Neural cell (in vitro differentiated cells): ENCODE data around the gene PRR33. TPM values are rescaled to one million over a fixed set of nuclear protein-coding genes. Genes with fewer than 3 reads are reported as not detected.

Experiments used
- H2AFZ ChIP-seq: fragments of 200-600, 300-800 bp; sonication (generic), shearing (Covaris generic); 2 replicates; pipeline ENCODE4 v1.6.0; 2014; ENCODE audit warnings: low read depth, mild to moderate bottlenecking, antibody characterized with exemption, low read length, moderate library complexity
- H3F3A ChIP-seq: fragments of 200-600 bp; shearing (Covaris generic); 2 replicates; pipeline ENCODE4 v1.6.1; 2016; ENCODE audit warnings: mild to moderate bottlenecking, moderate library complexity, mixed read lengths, antibody characterized with exemption, low read length; ENCODE audit not compliant: insufficient read depth, poor library complexity, severe bottlenecking
- H3K27ac ChIP-seq: fragments of 200-600, 300-800 bp; sonication (generic), shearing (Covaris generic); 2 replicates; pipeline ENCODE4 v1.5.1; 2014; ENCODE audit warnings: mild to moderate bottlenecking, low read length, moderate library complexity
- H3K27me3 ChIP-seq: fragments of 300-800, 200-600 bp; sonication (generic), shearing (Covaris generic); 2 replicates; pipeline ENCODE4 v1.6.0; 2014; ENCODE audit warnings: mild to moderate bottlenecking, low read depth, low read length, moderate library complexity; ENCODE audit not compliant: insufficient read depth
- H3K36me3 ChIP-seq: fragments of 300-800, 200-600 bp; sonication (generic), shearing (Covaris generic); 2 replicates; pipeline ENCODE4 v1.5.1; 2014; ENCODE audit warnings: mild to moderate bottlenecking, antibody characterized with exemption, low read length, moderate library complexity; ENCODE audit not compliant: insufficient read depth
- H3K4me2 ChIP-seq: fragments of 300-800, 200-600 bp; sonication (generic), shearing (Covaris generic); 2 replicates; pipeline ENCODE4 v1.6.0; 2014; ENCODE audit warnings: mild to moderate bottlenecking, low read length
- H3K4me3 ChIP-seq: fragments of 300-800, 200-600 bp; sonication (generic), shearing (Covaris generic); 2 replicates; pipeline ENCODE4 v1.5.1; 2014; ENCODE audit warnings: mild to moderate bottlenecking, low read length, moderate library complexity
- H3K79me2 ChIP-seq: fragments of 200-600 bp; shearing (Covaris generic); replicated peaks from 2 replicates; pipeline ENCODE4 v1.6.0; 2014; ENCODE audit warnings: mild to moderate bottlenecking, low read length, moderate library complexity; ENCODE audit not compliant: insufficient read depth
- H3K9ac ChIP-seq: fragments of 300-800, 200-600 bp; sonication (generic), shearing (Covaris generic); 2 replicates; pipeline ENCODE4 v1.6.1; 2016; ENCODE audit warnings: mild to moderate bottlenecking, low read length, mixed read lengths
- H3K9me2 ChIP-seq: fragments of 200-600 bp; shearing (Covaris generic); 2 replicates; pipeline ENCODE4 v1.6.1; 2016; ENCODE audit warnings: mild to moderate bottlenecking, low read length, mixed read lengths; ENCODE audit not compliant: insufficient read depth
- H3K9me3 ChIP-seq: fragments of 200-600, 300-800 bp; sonication (generic), shearing (Covaris generic); 2 replicates; pipeline ENCODE4 v1.6.1; 2016; ENCODE audit warnings: mild to moderate bottlenecking, mixed run types, low read length, moderate library complexity, mixed read lengths
- H4K20me1 ChIP-seq: fragments of 200-600 bp; shearing (Covaris generic); 2 replicates; pipeline ENCODE4 v1.6.1; 2016; ENCODE audit warnings: mild to moderate bottlenecking, mixed run types; ENCODE audit not compliant: insufficient read depth
- EP300 ChIP-seq: fragments of 450-650 bp; conservative IDR thresholded peaks from 2 replicates; pipeline ENCODE4 v1.6.1; 2014; ENCODE audit warnings: antibody characterized with exemption, mild to moderate bottlenecking, moderate library complexity; ENCODE audit not compliant: poor library complexity, severe bottlenecking
- EZH2 ChIP-seq: fragments of 200-600, 300-800 bp; shearing (Covaris generic), sonication (generic); IDR thresholded peaks from 2 replicates; pipeline ENCODE4 v1.6.1; 2014; ENCODE audit warnings: antibody characterized with exemption, low read length, borderline replicate concordance, mild to moderate bottlenecking; ENCODE audit not compliant: insufficient read depth, poor library complexity, severe bottlenecking
- MXI1 ChIP-seq: fragments of 450-650 bp; conservative IDR thresholded peaks from 2 replicates; pipeline ENCODE4 v1.6.1; 2014; ENCODE audit warnings: antibody characterized with exemption, mild to moderate bottlenecking; ENCODE audit not compliant: poor library complexity, severe bottlenecking
- POLR2AphosphoS5 ChIP-seq: IDR thresholded peaks from 2 replicates; pipeline ENCODE4 v1.6.1; 2012
- RAD21 ChIP-seq: fragments of 450-650 bp; conservative IDR thresholded peaks from 2 replicates; pipeline ENCODE4 v1.6.1; 2014; ENCODE audit warnings: antibody characterized with exemption, mild to moderate bottlenecking, moderate library complexity
- SMC3 ChIP-seq: fragments of 450-650 bp; conservative IDR thresholded peaks from 2 replicates; pipeline ENCODE4 v1.6.1; 2014; ENCODE audit warnings: antibody characterized with exemption, mild to moderate bottlenecking, moderate library complexity; ENCODE audit not compliant: poor library complexity
- TAF1 ChIP-seq: IDR thresholded peaks from 2 replicates; pipeline ENCODE4 v1.6.1; 2012; ENCODE audit warnings: low read depth
- polyA plus RNA-seq: library from polyadenylated mRNA; depleted of rRNA; stranded (reverse); fragments of >200 nt; gene quantifications from 2 replicates; pipeline ENCODE4 v1.2.3, GENCODE V29; 2014
- TF ChIP-seq, protein P1 (sequence below): fragments of 450-650 bp; IDR thresholded peaks from 2 replicates; pipeline ENCODE4 v1.5.1; 2014; ENCODE audit warnings: antibody characterized with exemption, mild to moderate bottlenecking, moderate library complexity; ENCODE audit not compliant: poor library complexity, severe bottlenecking
- TF ChIP-seq, protein P2 (sequence below): IDR thresholded peaks from 2 replicates; pipeline ENCODE4 v1.6.1; 2012; ENCODE audit warnings: borderline replicate concordance

Gene PRR33
- polyA plus RNA-seq, 1 donor from 2014 or later: not detected

DNA sequence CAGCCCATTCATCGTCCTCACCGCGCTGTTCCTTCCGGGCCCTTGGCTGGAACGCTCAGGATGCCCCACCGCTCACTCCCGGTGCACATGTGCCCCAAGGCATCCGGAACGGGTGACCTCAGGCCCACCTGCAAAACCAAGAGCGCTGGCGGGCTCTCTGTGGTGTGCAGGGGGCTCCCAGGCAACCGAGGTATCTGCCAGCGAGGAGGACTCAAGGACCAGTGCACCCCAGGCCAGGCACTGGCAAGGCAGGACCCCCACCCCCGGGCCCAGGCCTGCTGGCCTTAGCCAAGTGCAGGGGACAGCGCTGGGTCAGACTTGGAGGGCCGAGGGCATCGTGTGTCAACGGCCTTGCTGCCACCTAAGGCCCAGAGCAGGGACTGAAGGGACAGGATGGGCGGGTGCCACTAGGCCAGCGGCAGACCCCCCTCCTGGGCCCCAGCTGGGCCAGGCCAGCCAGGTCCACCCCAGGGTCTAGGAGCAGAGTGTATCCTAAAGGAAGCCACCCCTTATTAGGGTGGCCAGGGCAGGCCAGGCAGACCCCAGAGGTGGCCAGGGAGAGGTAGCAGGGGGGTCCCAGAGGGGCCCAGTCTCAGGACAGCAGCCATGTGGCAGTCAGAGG is 36.3 kb upstream of the PRR33 start (continued):
- TF ChIP-seq, protein P1, sequence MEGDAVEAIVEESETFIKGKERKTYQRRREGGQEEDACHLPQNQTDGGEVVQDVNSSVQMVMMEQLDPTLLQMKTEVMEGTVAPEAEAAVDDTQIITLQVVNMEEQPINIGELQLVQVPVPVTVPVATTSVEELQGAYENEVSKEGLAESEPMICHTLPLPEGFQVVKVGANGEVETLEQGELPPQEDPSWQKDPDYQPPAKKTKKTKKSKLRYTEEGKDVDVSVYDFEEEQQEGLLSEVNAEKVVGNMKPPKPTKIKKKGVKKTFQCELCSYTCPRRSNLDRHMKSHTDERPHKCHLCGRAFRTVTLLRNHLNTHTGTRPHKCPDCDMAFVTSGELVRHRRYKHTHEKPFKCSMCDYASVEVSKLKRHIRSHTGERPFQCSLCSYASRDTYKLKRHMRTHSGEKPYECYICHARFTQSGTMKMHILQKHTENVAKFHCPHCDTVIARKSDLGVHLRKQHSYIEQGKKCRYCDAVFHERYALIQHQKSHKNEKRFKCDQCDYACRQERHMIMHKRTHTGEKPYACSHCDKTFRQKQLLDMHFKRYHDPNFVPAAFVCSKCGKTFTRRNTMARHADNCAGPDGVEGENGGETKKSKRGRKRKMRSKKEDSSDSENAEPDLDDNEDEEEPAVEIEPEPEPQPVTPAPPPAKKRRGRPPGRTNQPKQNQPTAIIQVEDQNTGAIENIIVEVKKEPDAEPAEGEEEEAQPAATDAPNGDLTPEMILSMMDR: no peak
- no peak for TF ChIP-seq TAF1

DNA sequence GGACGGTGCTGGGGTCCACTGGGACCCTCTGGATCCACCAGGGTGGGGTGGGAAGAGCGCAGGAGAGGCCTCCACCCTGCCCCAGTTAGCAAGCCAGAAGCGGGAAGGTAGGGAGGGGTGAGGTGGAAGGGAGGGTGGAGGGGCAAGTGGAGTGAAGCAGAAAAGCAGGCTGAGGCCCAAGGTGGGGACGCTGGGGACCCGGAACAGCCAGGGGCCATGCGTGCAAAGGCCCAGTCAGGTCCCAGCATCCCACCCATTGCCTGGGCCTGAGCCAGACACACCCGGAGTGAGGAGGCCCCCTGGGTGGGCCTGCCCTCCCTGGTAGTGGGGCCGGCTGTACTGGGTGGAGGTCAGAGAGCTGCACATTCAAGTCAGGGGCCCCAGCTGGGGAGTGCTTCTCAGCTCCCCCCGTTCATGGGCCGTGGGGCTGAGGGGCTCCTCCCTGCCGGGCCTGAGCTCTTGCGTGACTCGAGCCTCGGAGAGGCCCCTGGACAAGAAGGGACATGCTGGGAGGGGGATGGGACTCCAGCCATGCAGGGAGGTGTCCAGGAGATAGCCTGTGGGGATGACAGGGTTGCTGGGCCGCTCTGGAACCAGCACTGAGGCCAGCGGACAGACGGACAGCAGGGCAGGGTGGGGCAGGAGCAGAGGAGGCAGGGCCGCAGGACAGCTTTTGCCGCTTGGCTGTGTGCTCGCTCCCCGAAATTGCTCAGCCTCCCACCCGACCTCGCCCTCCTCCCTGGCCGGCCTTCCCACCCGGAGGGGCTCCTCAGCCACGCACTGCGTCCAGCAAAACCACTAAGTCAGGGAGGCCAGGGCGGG is 35.5 kb upstream of the PRR33 start:
- Histone ChIP-seq H4K20me1 (no peaks in the 10 kb centered on the region), H3K9ac (no peak overlapping the region), H3K36me3 (no peaks in the 10 kb centered on the region), H3K9me3 (no peaks in the 10 kb centered on the region), H3K4me3 (no peak overlapping the region), H3K27me3 (no peaks in the 10 kb centered on the region), H3K79me2 (no peaks in the 10 kb centered on the region), H2AFZ (no peak overlapping the region), H3F3A (no peaks in the 10 kb centered on the region), H3K4me2 (no peak overlapping the region), H3K9me2 (no peaks in the 10 kb centered on the region), H3K27ac (no peak overlapping the region)
- TF ChIP-seq, protein P1: no peak
- no peak for TF ChIP-seq SMC3
- no peak for TF ChIP-seq EP300
- TF ChIP-seq TAF1: no peak
- TF ChIP-seq MXI1: no peak
- TF ChIP-seq EZH2: no peak
- no peak for TF ChIP-seq RAD21
- TF ChIP-seq, protein P2, sequence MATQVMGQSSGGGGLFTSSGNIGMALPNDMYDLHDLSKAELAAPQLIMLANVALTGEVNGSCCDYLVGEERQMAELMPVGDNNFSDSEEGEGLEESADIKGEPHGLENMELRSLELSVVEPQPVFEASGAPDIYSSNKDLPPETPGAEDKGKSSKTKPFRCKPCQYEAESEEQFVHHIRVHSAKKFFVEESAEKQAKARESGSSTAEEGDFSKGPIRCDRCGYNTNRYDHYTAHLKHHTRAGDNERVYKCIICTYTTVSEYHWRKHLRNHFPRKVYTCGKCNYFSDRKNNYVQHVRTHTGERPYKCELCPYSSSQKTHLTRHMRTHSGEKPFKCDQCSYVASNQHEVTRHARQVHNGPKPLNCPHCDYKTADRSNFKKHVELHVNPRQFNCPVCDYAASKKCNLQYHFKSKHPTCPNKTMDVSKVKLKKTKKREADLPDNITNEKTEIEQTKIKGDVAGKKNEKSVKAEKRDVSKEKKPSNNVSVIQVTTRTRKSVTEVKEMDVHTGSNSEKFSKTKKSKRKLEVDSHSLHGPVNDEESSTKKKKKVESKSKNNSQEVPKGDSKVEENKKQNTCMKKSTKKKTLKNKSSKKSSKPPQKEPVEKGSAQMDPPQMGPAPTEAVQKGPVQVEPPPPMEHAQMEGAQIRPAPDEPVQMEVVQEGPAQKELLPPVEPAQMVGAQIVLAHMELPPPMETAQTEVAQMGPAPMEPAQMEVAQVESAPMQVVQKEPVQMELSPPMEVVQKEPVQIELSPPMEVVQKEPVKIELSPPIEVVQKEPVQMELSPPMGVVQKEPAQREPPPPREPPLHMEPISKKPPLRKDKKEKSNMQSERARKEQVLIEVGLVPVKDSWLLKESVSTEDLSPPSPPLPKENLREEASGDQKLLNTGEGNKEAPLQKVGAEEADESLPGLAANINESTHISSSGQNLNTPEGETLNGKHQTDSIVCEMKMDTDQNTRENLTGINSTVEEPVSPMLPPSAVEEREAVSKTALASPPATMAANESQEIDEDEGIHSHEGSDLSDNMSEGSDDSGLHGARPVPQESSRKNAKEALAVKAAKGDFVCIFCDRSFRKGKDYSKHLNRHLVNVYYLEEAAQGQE: no peak
- TF ChIP-seq POLR2AphosphoS5: no peak
